ENCODE results near the gene TSHZ2. TPM values are rescaled to one million over a fixed set of nuclear protein-coding genes. Genes with fewer than 3 reads are reported as not detected.

Gene TSHZ2
- total and polyA plus RNA-seq, 9 of the 15 experiments (the other 6 are each of a cell fraction or from before 2014, with no cell fraction given) = 0.03 to 0.20 (median 0.05) TPM; not detected in 4

DNA sequence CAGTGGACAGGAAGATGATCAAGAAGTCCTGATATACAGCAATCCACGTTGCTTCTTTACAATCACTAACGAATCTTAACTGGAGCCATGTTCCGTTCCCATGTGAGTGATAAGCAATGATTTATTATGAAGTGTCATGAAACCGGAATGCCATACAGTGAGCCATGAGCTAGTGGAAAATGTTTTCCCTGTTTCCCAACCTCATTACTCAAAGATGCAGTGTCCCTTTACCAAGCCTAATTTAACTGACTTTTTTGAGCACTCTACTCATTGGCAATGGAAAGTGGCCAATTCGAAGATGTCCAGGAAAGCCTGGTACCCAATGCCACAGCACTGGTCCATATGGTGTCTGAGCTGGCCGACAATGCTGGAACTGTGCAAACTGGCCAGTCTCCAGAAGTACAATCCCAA lies 473.2 kb downstream of the TSHZ2 start:
- FAIRE-seq = no peak
- POLR2A ChIA-PET = interaction anchor here (0.6 kb wide), 1 partner anchor 58 kb away, joined by 3 read pairs; no protein-coding TSS in a partner anchor
- intact Hi-C loops (cut with micrococcal nuclease) = no loop called here

More for the DNA sequence above, 473.2 kb downstream of the TSHZ2 start:
- under 1% methylated on average over 6 of the region's 6 CpGs for WGBS (ENCODE audit: insufficient coverage, low coverage, missing lambda C conversion rate)
- Histone ChIP-seq H4K20me1 (replicated peaks; ENCODE audit: control insufficient read depth, insufficient read depth, low read length) (no peaks in the 10 kb centered on the region), H3K4me3 (no peak overlapping the region), H3K9me1 (ENCODE audit: control insufficient read depth, insufficient read depth, low read length) (no peaks in the 10 kb centered on the region), H3K27ac (ENCODE audit: extremely low read depth, low read depth, low read length) (no peak overlapping the region), H3K9me3 (replicated peaks; ENCODE audit: control insufficient read depth, insufficient read depth, low read depth, low read length) (no peaks in the 10 kb centered on the region; the same call in 1 of the 2 replicates), H3K9ac (ENCODE audit: insufficient read depth in 1 of 2, low read depth in 2 of 2, low read length in 2 of 2) (no peak overlapping the region), H3K27me3 (ENCODE audit: control insufficient read depth in 2 of 2, insufficient read depth in 2 of 2, low read length in 2 of 2) (peaks cover 14 to 34% of the 10 kb centered on the region in 2 experiments; a peak in 4 of 5 replicates), H2AFZ (ENCODE audit: low read depth, low read length) (no peak overlapping the region), H3K4me2 (ENCODE audit: insufficient read depth, low read length) (no peak overlapping the region), H3K36me3 (ENCODE audit: control insufficient read depth, insufficient read depth, low read length) (no peaks in the 10 kb centered on the region), H3K79me2 (ENCODE audit: control insufficient read depth, insufficient read depth, low read length) (no peaks in the 10 kb centered on the region), H3K4me1 (replicated peaks in 1 of 2; ENCODE audit: control insufficient read depth in 2 of 2, insufficient read depth in 2 of 2, low read length in 2 of 2) (no peaks in the 10 kb centered on the region)
- ATAC-seq (no peak), DNase-seq (ENCODE audit: extremely low read depth in 1 of 4, low spot score in 3 of 4) (no peak)
- TF ChIP-seq, protein P1, sequence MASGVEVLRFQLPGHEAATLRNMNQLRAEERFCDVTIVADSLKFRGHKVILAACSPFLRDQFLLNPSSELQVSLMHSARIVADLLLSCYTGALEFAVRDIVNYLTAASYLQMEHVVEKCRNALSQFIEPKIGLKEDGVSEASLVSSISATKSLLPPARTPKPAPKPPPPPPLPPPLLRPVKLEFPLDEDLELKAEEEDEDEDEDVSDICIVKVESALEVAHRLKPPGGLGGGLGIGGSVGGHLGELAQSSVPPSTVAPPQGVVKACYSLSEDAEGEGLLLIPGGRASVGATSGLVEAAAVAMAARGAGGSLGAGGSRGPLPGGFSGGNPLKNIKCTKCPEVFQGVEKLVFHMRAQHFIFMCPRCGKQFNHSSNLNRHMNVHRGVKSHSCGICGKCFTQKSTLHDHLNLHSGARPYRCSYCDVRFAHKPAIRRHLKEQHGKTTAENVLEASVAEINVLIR (CRISPR knock-in tag; IDR thresholded peaks at IDR 0.05) = no peak
- TF ChIP-seq MEIS2 (IDR thresholded peaks at IDR 0.05; ENCODE audit: partially characterized antibody) = peak; percentile 15
- TF ChIP-seq SLC30A9 (CRISPR knock-in tag; IDR thresholded peaks at IDR 0.05) = no peak
- no peak for TF ChIP-seq TBL1XR1 (IDR thresholded peaks at IDR 0.05; ENCODE audit: low read length in 2 of 2)
- no peak for TF ChIP-seq IRF2 (CRISPR knock-in tag; IDR thresholded peaks at IDR 0.05)
- TF ChIP-seq DNMT1 (IDR thresholded peaks at IDR 0.05) = no peak
- TF ChIP-seq, protein P2, sequence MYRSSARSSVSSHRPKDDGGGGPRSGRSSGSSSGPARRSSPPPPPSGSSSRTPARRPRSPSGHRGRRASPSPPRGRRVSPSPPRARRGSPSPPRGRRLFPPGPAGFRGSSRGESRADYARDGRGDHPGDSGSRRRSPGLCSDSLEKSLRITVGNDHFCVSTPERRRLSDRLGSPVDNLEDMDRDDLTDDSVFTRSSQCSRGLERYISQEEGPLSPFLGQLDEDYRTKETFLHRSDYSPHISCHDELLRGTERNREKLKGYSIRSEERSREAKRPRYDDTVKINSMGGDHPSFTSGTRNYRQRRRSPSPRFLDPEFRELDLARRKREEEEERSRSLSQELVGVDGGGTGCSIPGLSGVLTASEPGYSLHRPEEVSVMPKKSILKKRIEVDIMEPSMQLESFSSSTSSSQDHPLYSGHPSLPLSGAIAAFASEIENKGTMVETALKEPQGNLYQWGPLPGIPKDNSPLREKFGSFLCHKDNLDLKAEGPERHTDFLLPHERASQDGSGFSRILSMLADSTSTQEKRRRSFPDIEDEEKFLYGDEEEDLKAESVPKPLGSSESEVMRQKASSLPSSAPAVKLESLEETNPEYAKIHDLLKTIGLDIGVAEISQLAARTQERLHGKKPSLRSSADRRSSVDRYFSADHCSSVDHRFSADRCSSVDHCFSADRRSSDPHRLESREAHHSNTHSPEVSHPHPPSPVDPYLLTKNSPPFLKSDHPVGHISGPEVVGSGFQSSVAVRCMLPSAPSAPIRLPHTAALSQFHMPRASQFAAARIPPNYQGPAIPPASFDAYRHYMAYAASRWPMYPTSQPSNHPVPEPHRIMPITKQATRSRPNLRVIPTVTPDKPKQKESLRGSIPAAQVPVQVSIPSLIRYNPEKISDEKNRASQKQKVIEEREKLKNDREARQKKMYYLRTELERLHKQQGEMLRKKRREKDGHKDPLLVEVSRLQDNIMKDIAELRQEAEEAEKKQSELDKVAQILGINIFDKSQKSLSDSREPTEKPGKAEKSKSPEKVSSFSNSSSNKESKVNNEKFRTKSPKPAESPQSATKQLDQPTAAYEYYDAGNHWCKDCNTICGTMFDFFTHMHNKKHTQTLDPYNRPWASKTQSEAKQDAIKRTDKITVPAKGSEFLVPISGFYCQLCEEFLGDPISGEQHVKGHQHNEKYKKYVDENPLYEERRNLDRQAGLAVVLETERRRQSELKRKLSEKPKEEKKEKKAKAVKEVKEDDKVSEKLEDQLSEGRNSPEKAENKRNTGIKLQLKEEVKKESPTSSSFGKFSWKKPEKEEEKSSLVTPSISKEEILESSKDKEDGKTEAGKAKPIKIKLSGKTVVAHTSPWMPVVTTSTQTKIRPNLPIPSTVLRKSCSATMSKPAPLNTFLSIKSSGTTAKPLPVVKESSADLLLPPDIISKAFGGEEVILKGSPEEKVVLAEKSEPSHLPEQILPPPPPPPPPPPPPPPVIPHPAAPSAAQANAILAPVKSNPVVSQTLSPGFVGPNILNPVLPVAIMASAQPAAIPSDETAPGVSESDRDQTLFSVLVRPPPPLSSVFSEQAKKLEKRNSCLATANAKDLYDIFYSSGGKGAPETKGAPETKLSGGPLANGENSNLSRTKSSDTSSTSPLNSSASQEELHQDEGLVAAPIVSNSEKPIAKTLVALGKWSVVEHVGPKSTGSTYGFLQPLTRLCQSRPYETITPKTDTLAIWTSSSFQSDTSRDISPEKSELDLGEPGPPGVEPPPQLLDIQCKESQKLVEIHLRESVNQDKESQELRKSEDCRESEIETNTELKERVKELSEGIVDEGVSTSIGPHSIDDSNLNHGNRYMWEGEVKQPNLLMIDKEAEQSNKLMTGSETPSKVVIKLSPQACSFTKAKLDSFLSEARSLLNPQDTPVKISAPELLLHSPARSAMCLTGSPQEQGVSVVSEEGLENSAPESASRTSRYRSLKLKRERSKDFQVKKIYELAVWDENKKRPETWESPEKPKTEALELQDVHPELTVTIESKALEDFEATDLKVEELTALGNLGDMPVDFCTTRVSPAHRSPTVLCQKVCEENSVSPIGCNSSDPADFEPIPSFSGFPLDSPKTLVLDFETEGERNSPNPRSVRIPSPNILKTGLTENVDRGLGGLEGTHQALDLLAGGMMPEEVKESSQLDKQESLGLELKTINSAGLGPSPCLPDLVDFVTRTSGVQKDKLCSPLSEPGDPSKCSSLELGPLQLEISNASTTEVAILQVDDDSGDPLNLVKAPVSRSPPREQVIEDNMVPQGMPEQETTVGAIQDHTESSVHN (IDR thresholded peaks at IDR 0.05; ENCODE audit: borderline replicate concordance in 1 of 2, low read depth in 1 of 2) = no peak
- TF ChIP-seq, protein P3, sequence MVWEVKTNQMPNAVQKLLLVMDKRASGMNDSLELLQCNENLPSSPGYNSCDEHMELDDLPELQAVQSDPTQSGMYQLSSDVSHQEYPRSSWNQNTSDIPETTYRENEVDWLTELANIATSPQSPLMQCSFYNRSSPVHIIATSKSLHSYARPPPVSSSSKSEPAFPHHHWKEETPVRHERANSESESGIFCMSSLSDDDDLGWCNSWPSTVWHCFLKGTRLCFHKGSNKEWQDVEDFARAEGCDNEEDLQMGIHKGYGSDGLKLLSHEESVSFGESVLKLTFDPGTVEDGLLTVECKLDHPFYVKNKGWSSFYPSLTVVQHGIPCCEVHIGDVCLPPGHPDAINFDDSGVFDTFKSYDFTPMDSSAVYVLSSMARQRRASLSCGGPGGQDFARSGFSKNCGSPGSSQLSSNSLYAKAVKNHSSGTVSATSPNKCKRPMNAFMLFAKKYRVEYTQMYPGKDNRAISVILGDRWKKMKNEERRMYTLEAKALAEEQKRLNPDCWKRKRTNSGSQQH (CRISPR knock-in tag; IDR thresholded peaks at IDR 0.05) = no peak
- TF ChIP-seq SRF (CRISPR knock-in tag; IDR thresholded peaks at IDR 0.05) = no peak
- CTCF ChIA-PET (ENCODE audit: low intra/inter-chr PET ratio) = no interaction called here
- no TSS peak for BruUV-seq (replicated peaks)
- in situ Hi-C loops (cut with MboI) = no loop called here
